Astrocyte (in vitro differentiated cells and primary cell): ENCODE data around the gene TMPRSS3. TPM values are rescaled to one million over a fixed set of nuclear protein-coding genes. Genes with fewer than 3 reads are reported as not detected.

ENCODE experiments used
- DNase-seq: peaks from one replicate; pipeline ENCODE4 v3.0.0-alpha.2; 2010; ENCODE audit warnings: low read depth
- FAIRE-seq: peaks from 2 replicates; lab custom pipeline; 2011; peaks lifted over from hg19 to GRCh38; lab: Jason Lieb, UNC
- H2AFZ ChIP-seq: 2 replicates; pipeline ENCODE4 v1.6.0; 2012; ENCODE audit warnings: low read depth, low read length, inconsistent platforms
- H3K27ac ChIP-seq: 2 replicates; pipeline ENCODE4 v1.5.1; 2011; ENCODE audit warnings: low read depth, low read length, inconsistent platforms
- H3K27me3 ChIP-seq: 2 replicates; pipeline ENCODE4 v1.6.0; 2011; ENCODE audit warnings: low read length, inconsistent platforms; ENCODE audit not compliant: insufficient read depth
- H3K36me3 ChIP-seq: 2 replicates; pipeline ENCODE4 v1.5.1; 2011; ENCODE audit warnings: low read length, inconsistent platforms; ENCODE audit not compliant: insufficient read depth
- H3K4me1 ChIP-seq: 2 replicates; pipeline ENCODE4 v1.5.1; 2011; ENCODE audit warnings: low read length, inconsistent platforms; ENCODE audit not compliant: insufficient read depth
- H3K4me2 ChIP-seq: 2 replicates; pipeline ENCODE4 v1.6.0; 2012; ENCODE audit warnings: low read length, inconsistent platforms
- H3K4me3 ChIP-seq: 2 replicates; pipeline ENCODE4 v1.5.1; 2011; ENCODE audit warnings: low read depth, mild to moderate bottlenecking, low read length, inconsistent platforms; ENCODE audit not compliant: insufficient read depth
- H3K79me2 ChIP-seq: 2 replicates; pipeline ENCODE4 v1.6.0; 2012; ENCODE audit warnings: mild to moderate bottlenecking, low read length, inconsistent platforms; ENCODE audit not compliant: insufficient read depth
- H3K9ac ChIP-seq: 2 replicates; pipeline ENCODE4 v1.6.0; 2012; ENCODE audit warnings: mild to moderate bottlenecking, low read length, inconsistent platforms
- H3K9me3 ChIP-seq: 2 replicates; pipeline ENCODE4 v1.5.1; 2012; ENCODE audit warnings: low read depth, mild to moderate bottlenecking, low read length, inconsistent platforms; ENCODE audit not compliant: insufficient read depth
- H4K20me1 ChIP-seq: 2 replicates; pipeline ENCODE4 v1.6.0; 2012; ENCODE audit warnings: low read length, inconsistent platforms; ENCODE audit not compliant: insufficient read depth
- H3K27ac Mint-ChIP-seq: one replicate; pipeline ENCODE4 v1.8.0; 2021; ENCODE audit warnings: mild to moderate bottlenecking, mixed read lengths; ENCODE audit not compliant: unreplicated experiment
- H3K27me3 Mint-ChIP-seq: one replicate; pipeline ENCODE4 v1.8.0; 2021; ENCODE audit warnings: low read depth, mixed read lengths; ENCODE audit not compliant: unreplicated experiment
- H3K36me3 Mint-ChIP-seq: one replicate; pipeline ENCODE4 v1.8.0; 2021; ENCODE audit warnings: low read depth, mixed read lengths; ENCODE audit not compliant: unreplicated experiment
- H3K4me1 Mint-ChIP-seq: one replicate; pipeline ENCODE4 v1.8.0; 2021; ENCODE audit warnings: low read depth, mixed read lengths; ENCODE audit not compliant: unreplicated experiment
- H3K4me3 Mint-ChIP-seq: one replicate; pipeline ENCODE4 v1.8.0; 2021; ENCODE audit warnings: mild to moderate bottlenecking, moderate library complexity, mixed read lengths; ENCODE audit not compliant: unreplicated experiment
- H3K9me3 Mint-ChIP-seq: one replicate; pipeline ENCODE4 v1.8.0; 2021; ENCODE audit warnings: mild to moderate bottlenecking, mixed read lengths; ENCODE audit not compliant: unreplicated experiment
- CTCF ChIP-seq: IDR thresholded peaks from 2 replicates; pipeline ENCODE4 v1.5.1; 2011; ENCODE audit warnings: low read depth, mild to moderate bottlenecking, inconsistent platforms, low read length, moderate library complexity; ENCODE audit not compliant: insufficient read depth
- EZH2 ChIP-seq: IDR thresholded peaks from 2 replicates; pipeline ENCODE4 v1.6.1; 2012; ENCODE audit warnings: mild to moderate bottlenecking, low read length, inconsistent platforms; ENCODE audit not compliant: insufficient read depth
- total RNA-seq: library from RNA; stranded (reverse); gene quantifications from 2 replicates; pipeline ENCODE4 v1.2.1, GENCODE V29; 2021

The TMPRSS3 gene
- total RNA-seq, 1 donor from 2014 or later: not detected

- Histone ChIP-seq H3K4me3 (no peak overlapping the region), H3K4me1 (no peaks in the 10 kb centered on the region), H3K27me3 (peaks cover 6% of the 10 kb centered on the region), H3K4me2 (no peak overlapping the region), H3K36me3 (no peaks in the 10 kb centered on the region), H3K27ac (no peak overlapping the region), H3K9ac (no peak overlapping the region), H4K20me1 (no peaks in the 10 kb centered on the region), H3K9me3 (no peaks in the 10 kb centered on the region), H2AFZ (no peak overlapping the region), H3K79me2 (no peaks in the 10 kb centered on the region)
- H3K4me1 Mint-ChIP-seq: peaks cover 13% of the 10 kb centered on the region
- no peak overlapping the region for H3K4me3 Mint-ChIP-seq
- no peak overlapping the region for H3K27ac Mint-ChIP-seq
- no peaks in the 10 kb centered on the region for H3K36me3 Mint-ChIP-seq
- FAIRE-seq (no peak), DNase-seq (no peak)
- TF ChIP-seq CTCF (no peak), EZH2 (no peak)
- peaks cover 9% of the 10 kb centered on the region for H3K9me3 Mint-ChIP-seq
- peaks cover 14% of the 10 kb centered on the region for H3K27me3 Mint-ChIP-seq
Measured at GRCh38 chr21:42386034-42386591, 9.7 kb downstream of the TMPRSS3 start.

GRCh38 chr21:42385619-42386018 lies 10.2 kb downstream of the TMPRSS3 start:
- Histone ChIP-seq H3K36me3 (no peaks in the 10 kb centered on the region), H3K27ac (no peak overlapping the region), H3K4me1 (no peaks in the 10 kb centered on the region), H3K27me3 (peaks cover 6% of the 10 kb centered on the region), H3K9ac (no peak overlapping the region), H3K4me3 (no peak overlapping the region), H3K79me2 (no peaks in the 10 kb centered on the region), H4K20me1 (no peaks in the 10 kb centered on the region), H2AFZ (no peak overlapping the region), H3K4me2 (no peak overlapping the region), H3K9me3 (no peaks in the 10 kb centered on the region)
- Mint-ChIP-seq H3K27ac (no peak overlapping the region), H3K4me1 (peaks cover 13% of the 10 kb centered on the region), H3K9me3 (peaks cover 8% of the 10 kb centered on the region), H3K36me3 (no peaks in the 10 kb centered on the region), H3K27me3 (peaks cover 12% of the 10 kb centered on the region), H3K4me3 (no peak overlapping the region)
- DNase-seq (no peak), FAIRE-seq (no peak)
- TF ChIP-seq EZH2 (no peak), CTCF (no peak)

- no peak for FAIRE-seq
- Histone ChIP-seq H3K4me3 (no peak overlapping the region), H3K27me3 (peaks cover 6% of the 10 kb centered on the region), H3K79me2 (no peaks in the 10 kb centered on the region), H3K27ac (no peak overlapping the region), H3K4me2 (no peak overlapping the region), H3K36me3 (no peaks in the 10 kb centered on the region), H2AFZ (no peak overlapping the region), H3K9me3 (no peaks in the 10 kb centered on the region), H3K4me1 (no peaks in the 10 kb centered on the region), H3K9ac (no peak overlapping the region), H4K20me1 (no peaks in the 10 kb centered on the region)
- Mint-ChIP-seq H3K36me3 (no peaks in the 10 kb centered on the region), H3K9me3 (peaks cover 7% of the 10 kb centered on the region), H3K27me3 (peaks cover 12% of the 10 kb centered on the region), H3K27ac (peak overlapping the region; percentile 67), H3K4me1 (peaks cover 13% of the 10 kb centered on the region), H3K4me3 (no peak overlapping the region)
- TF ChIP-seq EZH2 (no peak), CTCF (no peak)
- DNase-seq: no peak
Measured at GRCh38 chr21:42384989-42385388, 10.9 kb downstream of the TMPRSS3 start.
